GM12878 (cell line): Measurements from ENCODE around the gene ENGASE.

ENCODE experiments used
- CHD2 ChIP-seq: IDR thresholded peaks from 2 replicates; pipeline ENCODE4 v1.6.1; 2011; ENCODE audit warnings: low read depth, low read length, improper control_type of control experiment, borderline replicate concordance
- CTCF ChIP-seq, 3 experiments: IDR thresholded peaks in 2 of 3; conservative IDR thresholded peaks in 1 of 3; 2 replicates each; pipeline ENCODE4 v1.5.1; 2011; ENCODE audit warnings: low read depth in 3 of 3, low read length in 3 of 3, mild to moderate bottlenecking in 3 of 3, control low read depth in 2 of 3, moderate library complexity in 2 of 3, inconsistent platforms in 1 of 3, mixed read lengths in 1 of 3; ENCODE audit not compliant: control insufficient read depth in 2 of 3, insufficient read depth in 1 of 3; ENCODE audit errors: extremely low read depth in 1 of 3
- HDAC6 ChIP-seq: fragments of 200-600 bp; sonication (generic); IDR thresholded peaks from one replicate; pipeline ENCODE4 v1.8.0; 2017; ENCODE audit warnings: antibody characterized with exemption; ENCODE audit not compliant: unreplicated experiment
- IKZF2 ChIP-seq, 2 experiments: fragments of 450-650 bp; IDR thresholded peaks; 2 replicates each; pipeline ENCODE4 v1.6.1; 2017; ENCODE audit warnings: mild to moderate bottlenecking in 2 of 2, moderate library complexity in 2 of 2
- RELA ChIP-seq: fragments of 450-650 bp; IDR thresholded peaks from 2 replicates; pipeline ENCODE4 v1.8.0; 2014; ENCODE audit warnings: borderline replicate concordance; ENCODE audit not compliant: partially characterized antibody
- RFX5 ChIP-seq: IDR thresholded peaks from 2 replicates; pipeline ENCODE4 v1.6.1; 2011; ENCODE audit warnings: low read depth, low read length, improper control_type of control experiment

- TF ChIP-seq RFX5 (no peak), IKZF2 (IDR thresholded peaks at IDR 0.05) (no peak), RELA (no peak), CTCF (IDR thresholded peaks at IDR 0.05 in 2 of 3, conservative IDR thresholded peaks at IDR 0.05 in 1 of 3; ENCODE audit: control insufficient read depth in 2 of 3, extremely low read depth in 1 of 3, insufficient read depth in 1 of 3, low read depth in 3 of 3, low read length in 3 of 3) (no peak), CHD2 (no peak), HDAC6 (no peak)
Measured at GRCh38 chr17:79078476-79079190, 4.0 kb downstream of the ENGASE start.
